ENCODE results near the gene THPO.

THPO gene

GRCh38 chr3:184384856-184385422, 6.9 kb upstream of the THPO start:
- TF ChIP-seq TOX (CRISPR knock-in tag; IDR thresholded peaks at IDR 0.05; ENCODE audit: borderline replicate concordance): no peak
- TF ChIP-seq PATZ1 (CRISPR knock-in tag; IDR thresholded peaks at IDR 0.05; ENCODE audit: borderline replicate concordance): no peak
- TF ChIP-seq, protein P1, sequence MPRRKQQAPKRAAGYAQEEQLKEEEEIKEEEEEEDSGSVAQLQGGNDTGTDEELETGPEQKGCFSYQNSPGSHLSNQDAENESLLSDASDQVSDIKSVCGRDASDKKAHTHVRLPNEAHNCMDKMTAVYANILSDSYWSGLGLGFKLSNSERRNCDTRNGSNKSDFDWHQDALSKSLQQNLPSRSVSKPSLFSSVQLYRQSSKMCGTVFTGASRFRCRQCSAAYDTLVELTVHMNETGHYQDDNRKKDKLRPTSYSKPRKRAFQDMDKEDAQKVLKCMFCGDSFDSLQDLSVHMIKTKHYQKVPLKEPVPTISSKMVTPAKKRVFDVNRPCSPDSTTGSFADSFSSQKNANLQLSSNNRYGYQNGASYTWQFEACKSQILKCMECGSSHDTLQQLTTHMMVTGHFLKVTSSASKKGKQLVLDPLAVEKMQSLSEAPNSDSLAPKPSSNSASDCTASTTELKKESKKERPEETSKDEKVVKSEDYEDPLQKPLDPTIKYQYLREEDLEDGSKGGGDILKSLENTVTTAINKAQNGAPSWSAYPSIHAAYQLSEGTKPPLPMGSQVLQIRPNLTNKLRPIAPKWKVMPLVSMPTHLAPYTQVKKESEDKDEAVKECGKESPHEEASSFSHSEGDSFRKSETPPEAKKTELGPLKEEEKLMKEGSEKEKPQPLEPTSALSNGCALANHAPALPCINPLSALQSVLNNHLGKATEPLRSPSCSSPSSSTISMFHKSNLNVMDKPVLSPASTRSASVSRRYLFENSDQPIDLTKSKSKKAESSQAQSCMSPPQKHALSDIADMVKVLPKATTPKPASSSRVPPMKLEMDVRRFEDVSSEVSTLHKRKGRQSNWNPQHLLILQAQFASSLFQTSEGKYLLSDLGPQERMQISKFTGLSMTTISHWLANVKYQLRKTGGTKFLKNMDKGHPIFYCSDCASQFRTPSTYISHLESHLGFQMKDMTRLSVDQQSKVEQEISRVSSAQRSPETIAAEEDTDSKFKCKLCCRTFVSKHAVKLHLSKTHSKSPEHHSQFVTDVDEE (CRISPR knock-in tag; IDR thresholded peaks at IDR 0.05): no peak
- TF ChIP-seq TCF4 (CRISPR knock-in tag; IDR thresholded peaks at IDR 0.05; ENCODE audit: borderline replicate concordance): no peak
- TF ChIP-seq, protein P2, sequence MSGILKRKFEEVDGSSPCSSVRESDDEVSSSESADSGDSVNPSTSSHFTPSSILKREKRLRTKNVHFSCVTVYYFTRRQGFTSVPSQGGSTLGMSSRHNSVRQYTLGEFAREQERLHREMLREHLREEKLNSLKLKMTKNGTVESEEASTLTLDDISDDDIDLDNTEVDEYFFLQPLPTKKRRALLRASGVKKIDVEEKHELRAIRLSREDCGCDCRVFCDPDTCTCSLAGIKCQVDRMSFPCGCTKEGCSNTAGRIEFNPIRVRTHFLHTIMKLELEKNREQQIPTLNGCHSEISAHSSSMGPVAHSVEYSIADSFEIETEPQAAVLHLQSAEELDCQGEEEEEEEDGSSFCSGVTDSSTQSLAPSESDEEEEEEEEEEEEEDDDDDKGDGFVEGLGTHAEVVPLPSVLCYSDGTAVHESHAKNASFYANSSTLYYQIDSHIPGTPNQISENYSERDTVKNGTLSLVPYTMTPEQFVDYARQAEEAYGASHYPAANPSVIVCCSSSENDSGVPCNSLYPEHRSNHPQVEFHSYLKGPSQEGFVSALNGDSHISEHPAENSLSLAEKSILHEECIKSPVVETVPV (CRISPR knock-in tag; IDR thresholded peaks at IDR 0.05): no peak
- no peak for TF ChIP-seq ISL1 (CRISPR knock-in tag; IDR thresholded peaks at IDR 0.05)
- no peak for TF ChIP-seq ZFP30 (CRISPR knock-in tag; IDR thresholded peaks at IDR 0.05)
- TF ChIP-seq, protein P3, sequence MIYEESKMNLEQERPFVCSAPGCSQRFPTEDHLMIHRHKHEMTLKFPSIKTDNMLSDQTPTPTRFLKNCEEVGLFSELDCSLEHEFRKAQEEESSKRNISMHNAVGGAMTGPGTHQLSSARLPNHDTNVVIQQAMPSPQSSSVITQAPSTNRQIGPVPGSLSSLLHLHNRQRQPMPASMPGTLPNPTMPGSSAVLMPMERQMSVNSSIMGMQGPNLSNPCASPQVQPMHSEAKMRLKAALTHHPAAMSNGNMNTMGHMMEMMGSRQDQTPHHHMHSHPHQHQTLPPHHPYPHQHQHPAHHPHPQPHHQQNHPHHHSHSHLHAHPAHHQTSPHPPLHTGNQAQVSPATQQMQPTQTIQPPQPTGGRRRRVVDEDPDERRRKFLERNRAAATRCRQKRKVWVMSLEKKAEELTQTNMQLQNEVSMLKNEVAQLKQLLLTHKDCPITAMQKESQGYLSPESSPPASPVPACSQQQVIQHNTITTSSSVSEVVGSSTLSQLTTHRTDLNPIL (CRISPR knock-in tag; IDR thresholded peaks at IDR 0.05; ENCODE audit: low read depth): no peak
- ATAC-seq: no peak

GRCh38 chr3:184384342-184384741, 6.3 kb upstream of the THPO start:
- no peak for TF ChIP-seq TOX (CRISPR knock-in tag; IDR thresholded peaks at IDR 0.05; ENCODE audit: borderline replicate concordance)
- TF ChIP-seq ZNF8 (CRISPR knock-in tag; IDR thresholded peaks at IDR 0.05): no peak
- TF ChIP-seq, protein P1 (CRISPR knock-in tag; IDR thresholded peaks at IDR 0.05): no peak
- no peak for TF ChIP-seq GLIS3 (CRISPR knock-in tag; IDR thresholded peaks at IDR 0.05)
- TF ChIP-seq ISL1 (CRISPR knock-in tag; IDR thresholded peaks at IDR 0.05): no peak
- no peak for TF ChIP-seq CSDC2 (CRISPR knock-in tag; IDR thresholded peaks at IDR 0.05)
- TF ChIP-seq ZFP30 (CRISPR knock-in tag; IDR thresholded peaks at IDR 0.05): no peak
- TF ChIP-seq POU6F1 (CRISPR knock-in tag; IDR thresholded peaks at IDR 0.05; ENCODE audit: borderline replicate concordance, low read depth): no peak
- no peak for TF ChIP-seq OSR1 (CRISPR knock-in tag; IDR thresholded peaks at IDR 0.05)
- no peak for TF ChIP-seq ZNF565 (CRISPR knock-in tag; conservative IDR thresholded peaks at IDR 0.05; ENCODE audit: low read depth)
- no peak for TF ChIP-seq RARB (CRISPR knock-in tag; IDR thresholded peaks at IDR 0.05)
- TF ChIP-seq, protein P2 (CRISPR knock-in tag; IDR thresholded peaks at IDR 0.05): no peak
- TF ChIP-seq ZFP3 (CRISPR knock-in tag; IDR thresholded peaks at IDR 0.05): no peak
- no peak for TF ChIP-seq PATZ1 (CRISPR knock-in tag; IDR thresholded peaks at IDR 0.05; ENCODE audit: borderline replicate concordance)
- TF ChIP-seq SNAI2 (CRISPR knock-in tag; IDR thresholded peaks at IDR 0.05): no peak
- no peak for TF ChIP-seq ARNTL (CRISPR knock-in tag; IDR thresholded peaks at IDR 0.05; ENCODE audit: borderline replicate concordance, low read depth)
- no peak for TF ChIP-seq BACH2 (CRISPR knock-in tag; IDR thresholded peaks at IDR 0.05; ENCODE audit: borderline replicate concordance)
- no peak for TF ChIP-seq ZNF70 (CRISPR knock-in tag; IDR thresholded peaks at IDR 0.05)
- no peak for TF ChIP-seq ESRRG (CRISPR knock-in tag; IDR thresholded peaks at IDR 0.05)
- no peak for TF ChIP-seq PPARA (CRISPR knock-in tag; IDR thresholded peaks at IDR 0.05; ENCODE audit: borderline replicate concordance)
- no peak for ATAC-seq

All from SK-N-SH treated with all-trans-retinoic acid at 6 μM for 48 hours (cell line).